GM12801 (cell line): Measurements from ENCODE around the gene MRPL22.

Experiments
- TF ChIP-seq, protein P1 (sequence below): IDR thresholded peaks from one replicate; pipeline ENCODE4 v1.5.1; 2011; ENCODE audit warnings: control low read depth; ENCODE audit not compliant: insufficient read length; ENCODE audit errors: extremely low read depth

MRPL22 gene

GRCh38 chr5:154940772-154941620 is at the start of gene MRPL22:
Gene MRPL22, plus strand, starts transcription at chr5:154941073. Its CDS starts 38 bp downstream, at chr5:154941111.
- TF ChIP-seq, protein P1, sequence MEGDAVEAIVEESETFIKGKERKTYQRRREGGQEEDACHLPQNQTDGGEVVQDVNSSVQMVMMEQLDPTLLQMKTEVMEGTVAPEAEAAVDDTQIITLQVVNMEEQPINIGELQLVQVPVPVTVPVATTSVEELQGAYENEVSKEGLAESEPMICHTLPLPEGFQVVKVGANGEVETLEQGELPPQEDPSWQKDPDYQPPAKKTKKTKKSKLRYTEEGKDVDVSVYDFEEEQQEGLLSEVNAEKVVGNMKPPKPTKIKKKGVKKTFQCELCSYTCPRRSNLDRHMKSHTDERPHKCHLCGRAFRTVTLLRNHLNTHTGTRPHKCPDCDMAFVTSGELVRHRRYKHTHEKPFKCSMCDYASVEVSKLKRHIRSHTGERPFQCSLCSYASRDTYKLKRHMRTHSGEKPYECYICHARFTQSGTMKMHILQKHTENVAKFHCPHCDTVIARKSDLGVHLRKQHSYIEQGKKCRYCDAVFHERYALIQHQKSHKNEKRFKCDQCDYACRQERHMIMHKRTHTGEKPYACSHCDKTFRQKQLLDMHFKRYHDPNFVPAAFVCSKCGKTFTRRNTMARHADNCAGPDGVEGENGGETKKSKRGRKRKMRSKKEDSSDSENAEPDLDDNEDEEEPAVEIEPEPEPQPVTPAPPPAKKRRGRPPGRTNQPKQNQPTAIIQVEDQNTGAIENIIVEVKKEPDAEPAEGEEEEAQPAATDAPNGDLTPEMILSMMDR: no peak

- TF ChIP-seq, protein P1: no peak
Measured at GRCh38 chr5:154892369-154892771, 48.5 kb upstream of the MRPL22 start.

DNA sequence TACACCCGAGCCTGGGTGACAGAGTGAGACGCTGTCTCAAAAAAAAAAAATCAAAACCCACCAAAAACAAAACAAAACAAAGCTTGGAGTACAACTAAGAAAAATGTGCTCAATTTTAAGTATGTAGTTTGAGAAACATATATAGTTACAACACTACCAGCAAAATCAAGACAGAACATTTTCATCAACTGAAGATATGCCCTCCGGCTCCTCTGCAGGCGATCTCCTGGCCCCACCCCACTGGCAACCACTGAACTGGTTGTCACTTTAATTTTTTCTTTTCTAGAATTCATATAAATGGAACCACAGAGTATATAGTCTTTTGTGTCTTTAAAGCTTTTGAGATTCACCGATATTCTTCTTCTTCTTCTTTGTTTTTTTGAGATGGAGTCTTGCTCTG is 47.5 kb upstream of the MRPL22 start:
- TF ChIP-seq, protein P1: no peak

GRCh38 chr5:154895606-154896561 is 45.0 kb upstream of the MRPL22 start:
- TF ChIP-seq, protein P1: no peak

DNA sequence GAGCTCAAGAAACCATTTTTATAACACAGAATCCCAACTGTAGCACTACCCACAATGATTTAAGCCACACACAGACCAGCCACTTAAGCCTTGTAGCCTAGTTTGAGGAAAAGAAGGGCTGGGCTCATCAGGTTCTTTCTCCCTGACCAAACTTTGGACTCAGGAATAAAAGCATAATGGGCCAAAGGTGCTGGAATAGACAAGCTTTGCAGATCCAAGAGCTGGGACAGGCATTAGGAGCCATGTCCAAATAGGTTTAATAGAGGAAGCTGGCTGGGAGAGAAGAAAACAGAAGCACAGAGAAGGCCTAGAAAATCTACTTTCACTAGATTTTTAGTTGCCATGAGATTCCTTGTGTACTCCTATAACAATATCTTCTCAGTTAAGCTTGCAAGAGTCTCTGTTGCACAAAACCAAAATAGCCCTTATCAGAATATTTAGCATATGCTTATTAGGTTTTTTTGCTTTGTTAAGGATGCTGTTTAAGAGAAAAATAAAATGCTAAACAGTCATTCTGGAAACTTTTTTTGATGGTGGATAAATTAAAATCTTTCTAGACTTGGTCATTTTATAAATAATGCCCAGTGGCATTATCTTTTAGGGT is 44.2 kb upstream of the MRPL22 start:
- TF ChIP-seq, protein P1: no peak

GRCh38 chr5:154898210-154898609 is 42.7 kb upstream of the MRPL22 start:
- TF ChIP-seq, protein P1: no peak

- TF ChIP-seq, protein P1: no peak
Measured at GRCh38 chr5:154899151-154899816, 41.6 kb upstream of the MRPL22 start.
